IPS-15b (cell line): Measurements from ENCODE around the gene TAS2R20.

Source experiments
- H3K27me3 ChIP-seq: one replicate; pipeline ENCODE4 v1.6.1; 2013; ENCODE audit warnings: low read length; ENCODE audit not compliant: control insufficient read depth, insufficient read depth
- H3K36me3 ChIP-seq: one replicate; pipeline ENCODE4 v1.6.1; 2013; ENCODE audit warnings: low read length; ENCODE audit not compliant: control insufficient read depth, insufficient read depth
- H3K4me1 ChIP-seq: one replicate; pipeline ENCODE4 v1.6.1; 2013; ENCODE audit warnings: mild to moderate bottlenecking, low read length; ENCODE audit not compliant: control insufficient read depth, insufficient read depth
- H3K4me3 ChIP-seq: one replicate; pipeline ENCODE4 v1.5.1; 2013; ENCODE audit warnings: low read depth, low read length
- H3K9ac ChIP-seq: one replicate; pipeline ENCODE4 v1.6.1; 2013; ENCODE audit warnings: low read depth, mild to moderate bottlenecking, low read length
- H3K9me3 ChIP-seq: one replicate; pipeline ENCODE4 v1.6.1; 2013; ENCODE audit warnings: mild to moderate bottlenecking, low read length; ENCODE audit not compliant: control insufficient read depth, insufficient read depth

The TAS2R20 gene

DNA sequence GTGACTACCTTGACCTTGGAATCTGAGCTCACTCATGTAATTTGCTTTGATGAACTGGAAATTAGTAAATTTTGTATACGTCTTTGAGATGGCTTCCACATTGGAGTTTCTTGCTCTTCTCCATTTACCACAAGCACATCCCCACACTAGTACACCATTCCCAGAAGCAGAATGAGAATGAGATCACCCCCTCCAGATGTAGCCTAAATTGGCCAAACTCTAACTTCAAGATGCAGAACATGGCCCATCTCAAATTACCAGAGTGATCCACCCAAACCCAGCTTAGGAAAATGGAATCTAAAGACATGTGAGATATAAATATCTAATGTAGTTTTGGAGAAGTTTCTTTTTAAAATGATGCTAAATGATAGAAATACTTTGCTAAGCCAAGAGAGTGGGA, 9.5 kb upstream of the TAS2R20 start:
- Histone ChIP-seq H3K27me3 (no peaks in the 10 kb centered on the region), H3K9me3 (no peaks in the 10 kb centered on the region), H3K9ac (no peak overlapping the region), H3K4me1 (no peaks in the 10 kb centered on the region), H3K36me3 (no peaks in the 10 kb centered on the region), H3K4me3 (no peak overlapping the region)

DNA sequence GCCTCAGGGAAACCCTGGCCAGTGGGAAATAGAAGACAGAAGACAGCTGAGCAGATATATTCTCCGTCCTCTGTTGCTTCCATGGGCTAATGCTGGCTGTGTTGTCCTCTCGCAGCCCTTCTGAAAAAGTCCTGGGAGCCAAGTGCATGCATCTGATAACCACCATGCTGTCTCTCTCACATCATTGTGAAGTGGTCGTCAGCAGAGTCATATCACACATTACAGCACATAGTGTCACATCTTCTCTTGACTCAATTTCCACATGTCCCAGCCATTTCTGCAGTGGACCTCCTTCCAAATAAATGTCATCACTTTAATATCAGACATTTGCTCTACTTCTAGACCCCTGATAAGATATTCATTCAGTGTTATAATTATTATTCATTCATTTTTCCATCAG, 3.8 kb downstream of the TAS2R20 start:
- Histone ChIP-seq H3K27me3 (no peaks in the 10 kb centered on the region), H3K9me3 (no peaks in the 10 kb centered on the region), H3K9ac (no peak overlapping the region), H3K4me3 (no peak overlapping the region), H3K4me1 (no peaks in the 10 kb centered on the region), H3K36me3 (no peaks in the 10 kb centered on the region)

DNA sequence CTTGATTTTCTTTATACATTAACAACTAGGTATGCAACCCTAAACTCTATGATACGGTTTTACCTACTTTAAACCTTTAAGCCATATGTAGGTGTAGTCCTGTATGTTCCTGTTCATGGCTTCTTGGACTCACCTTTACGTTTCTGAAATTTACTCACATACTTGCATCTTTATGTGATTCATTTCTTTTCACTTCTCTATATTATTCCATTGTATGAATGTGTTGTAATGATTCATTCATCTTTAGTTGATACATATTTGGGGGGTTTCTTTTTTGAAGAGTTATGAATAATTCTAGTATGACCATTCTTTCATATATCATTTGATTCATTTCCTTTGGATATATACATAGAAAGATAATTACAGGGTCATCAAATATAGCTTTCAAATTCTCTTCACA, 9.0 kb downstream of the TAS2R20 start:
- Histone ChIP-seq H3K9ac (no peak overlapping the region), H3K4me3 (no peak overlapping the region), H3K9me3 (no peaks in the 10 kb centered on the region), H3K4me1 (no peaks in the 10 kb centered on the region), H3K36me3 (no peaks in the 10 kb centered on the region), H3K27me3 (no peaks in the 10 kb centered on the region)

DNA sequence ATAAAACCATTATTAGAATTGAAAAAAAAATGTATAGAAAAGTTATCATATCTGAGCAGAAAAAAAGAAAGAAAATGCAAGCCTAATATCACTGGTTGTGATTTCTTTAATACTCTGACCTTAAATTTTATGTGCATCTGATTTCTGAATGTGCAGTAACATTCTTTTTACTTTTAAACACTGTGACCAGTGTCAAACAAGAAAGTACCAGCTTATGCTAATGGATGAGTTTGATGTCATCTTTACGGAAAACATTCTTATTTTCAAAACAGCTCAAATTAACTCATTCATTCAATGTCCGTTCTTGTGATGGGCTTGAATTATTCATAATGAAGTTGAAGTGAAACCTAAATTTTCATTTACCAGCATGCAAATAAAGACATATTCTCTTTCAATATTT, 11.3 kb downstream of the TAS2R20 start, which contains the start of gene TAS2R50:
TAS2R50 (minus strand) TSS at position 101 of the 400 bp plus-strand sequence; CDS start at position 49, 52 bp downstream.
- H3K4me3 ChIP-seq: no peak within 1 kb of the TSS
- no peaks in the 10 kb centered on the region for H3K27me3 ChIP-seq
- no peaks in the 10 kb centered on the region for H3K36me3 ChIP-seq
- H3K9ac ChIP-seq: no peak within 1 kb of the TSS
- no peaks in the 10 kb centered on the region for H3K9me3 ChIP-seq
- no peaks in the 10 kb centered on the region for H3K4me1 ChIP-seq

DNA sequence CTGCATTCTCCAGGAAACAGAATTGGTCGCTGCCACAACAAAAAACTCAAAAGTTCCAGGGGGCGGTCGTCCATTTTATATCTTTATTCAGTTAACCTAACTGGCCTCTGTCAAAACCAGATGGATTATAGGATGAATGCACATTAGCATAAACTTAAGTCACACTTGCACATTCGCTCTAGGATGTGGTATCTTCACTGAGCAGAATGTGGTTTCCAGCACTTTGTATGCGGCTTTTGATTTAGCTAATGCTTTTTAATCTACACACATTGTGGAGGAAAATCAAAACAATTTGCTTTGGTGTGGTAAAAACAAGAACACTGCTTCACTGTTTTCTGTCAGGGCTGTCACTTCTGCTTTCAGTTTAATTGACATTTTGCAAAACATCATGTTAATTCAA, 15.9 kb downstream of the TAS2R20 start:
- Histone ChIP-seq H3K4me1 (peaks cover 3% of the 10 kb centered on the region), H3K9me3 (no peaks in the 10 kb centered on the region), H3K9ac (no peak overlapping the region), H3K27me3 (no peaks in the 10 kb centered on the region), H3K36me3 (no peaks in the 10 kb centered on the region), H3K4me3 (no peak overlapping the region)

DNA sequence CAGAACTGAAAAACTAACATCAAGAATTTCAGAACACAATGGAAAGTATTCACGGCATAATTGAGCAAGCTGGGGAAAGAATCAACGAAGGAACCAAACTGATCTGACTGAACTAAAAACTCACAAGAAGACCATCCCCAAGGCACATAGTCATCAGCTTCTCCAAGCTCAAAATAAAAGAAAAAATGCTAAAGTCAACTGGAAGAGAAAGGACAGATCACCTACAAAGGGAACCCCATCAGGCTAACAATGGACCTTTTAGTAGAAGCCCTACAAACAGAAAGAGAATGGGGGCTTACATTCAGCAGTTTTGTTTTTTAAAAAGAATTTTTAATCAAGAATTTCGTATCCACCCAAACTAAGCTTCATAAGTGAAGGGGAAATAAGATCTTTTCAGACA, 23.1 kb downstream of the TAS2R20 start:
- H3K27me3 ChIP-seq: no peaks in the 10 kb centered on the region
- H3K9me3 ChIP-seq: no peaks in the 10 kb centered on the region
- no peak overlapping the region for H3K4me3 ChIP-seq
- H3K36me3 ChIP-seq: no peaks in the 10 kb centered on the region
- no peak overlapping the region for H3K9ac ChIP-seq
- peaks cover 18% of the 10 kb centered on the region for H3K4me1 ChIP-seq

DNA sequence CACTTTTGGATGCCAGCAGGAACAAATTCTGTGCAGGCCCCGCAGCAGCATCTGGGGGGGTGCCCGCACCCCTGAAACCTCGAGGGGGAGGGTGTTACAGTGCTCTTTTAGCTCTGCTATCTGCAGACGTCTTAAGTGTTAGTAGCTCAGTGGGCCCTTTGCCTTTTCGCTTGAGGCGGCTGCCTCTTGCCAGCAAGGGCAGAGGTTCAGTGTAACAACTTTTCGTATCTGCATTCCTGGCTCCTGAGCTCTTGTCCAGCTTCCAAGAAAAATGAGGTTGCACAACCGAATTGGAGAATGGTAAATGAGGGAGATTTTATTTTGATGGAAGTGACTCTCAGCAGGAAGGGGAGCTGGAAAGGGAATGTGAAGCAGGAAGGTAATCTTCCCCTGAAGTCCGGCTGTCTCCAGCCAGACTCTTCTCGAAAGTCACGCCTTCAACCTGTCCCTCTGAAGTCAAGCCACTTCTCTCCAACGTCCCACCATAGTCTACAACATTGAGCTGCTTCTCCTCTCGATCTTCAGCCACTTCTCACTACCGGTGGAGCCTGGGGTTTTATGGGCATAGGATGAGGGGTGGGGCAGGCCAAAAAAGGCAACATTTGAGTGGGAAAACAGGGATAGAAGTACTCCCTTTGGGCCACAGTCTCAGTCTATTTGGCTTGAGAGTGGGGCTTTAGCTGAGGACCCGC, 29.2 kb downstream of the TAS2R20 start:
- H3K36me3 ChIP-seq: no peaks in the 10 kb centered on the region
- H3K27me3 ChIP-seq: no peaks in the 10 kb centered on the region
- H3K9me3 ChIP-seq: no peaks in the 10 kb centered on the region
- H3K9ac ChIP-seq: no peak overlapping the region
- no peak overlapping the region for H3K4me3 ChIP-seq
- H3K4me1 ChIP-seq: no peaks in the 10 kb centered on the region

DNA sequence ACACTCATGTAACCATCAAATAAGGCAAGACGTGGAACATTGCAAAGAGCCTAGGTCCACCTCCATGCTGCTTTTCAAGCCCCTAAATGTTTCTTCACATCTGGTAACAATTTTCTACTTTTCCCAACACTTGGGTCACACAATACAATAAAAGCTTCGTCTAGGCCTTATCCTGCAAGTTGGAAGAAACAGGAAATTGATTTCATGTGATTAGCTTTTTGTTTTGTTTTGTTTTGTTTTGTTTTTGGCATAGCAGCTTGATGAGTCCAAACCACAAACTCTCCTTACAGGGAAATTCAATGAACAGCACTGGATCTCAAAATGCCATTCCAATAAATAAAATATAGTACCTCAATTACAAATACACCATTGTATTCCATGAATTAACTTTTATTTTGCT, 30.7 kb downstream of the TAS2R20 start:
- Histone ChIP-seq H3K36me3 (no peaks in the 10 kb centered on the region), H3K4me3 (no peak overlapping the region), H3K4me1 (no peaks in the 10 kb centered on the region), H3K9me3 (no peaks in the 10 kb centered on the region), H3K9ac (no peak overlapping the region), H3K27me3 (no peaks in the 10 kb centered on the region)

DNA sequence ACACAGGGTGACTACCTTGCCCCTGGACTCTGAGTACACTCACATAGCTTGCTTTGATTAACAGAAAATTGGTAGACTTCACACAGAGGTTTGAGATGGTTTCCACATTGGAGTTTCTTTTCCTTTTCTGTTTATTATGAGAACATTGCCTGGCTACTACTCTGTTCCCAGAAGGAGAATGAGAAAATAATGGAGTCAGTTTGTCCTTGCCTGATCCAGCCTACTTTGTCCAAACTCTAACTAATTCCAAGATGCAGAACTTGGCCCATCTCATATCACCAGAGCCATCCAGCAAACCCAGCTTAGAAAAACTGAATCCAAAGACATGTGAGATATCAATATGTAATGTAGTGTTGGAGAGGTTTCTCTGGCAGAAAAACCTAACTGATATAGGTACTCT, 31.8 kb downstream of the TAS2R20 start:
- Histone ChIP-seq H3K9ac (no peak overlapping the region), H3K36me3 (no peaks in the 10 kb centered on the region), H3K4me1 (no peaks in the 10 kb centered on the region), H3K27me3 (no peaks in the 10 kb centered on the region), H3K4me3 (no peak overlapping the region), H3K9me3 (no peaks in the 10 kb centered on the region)

DNA sequence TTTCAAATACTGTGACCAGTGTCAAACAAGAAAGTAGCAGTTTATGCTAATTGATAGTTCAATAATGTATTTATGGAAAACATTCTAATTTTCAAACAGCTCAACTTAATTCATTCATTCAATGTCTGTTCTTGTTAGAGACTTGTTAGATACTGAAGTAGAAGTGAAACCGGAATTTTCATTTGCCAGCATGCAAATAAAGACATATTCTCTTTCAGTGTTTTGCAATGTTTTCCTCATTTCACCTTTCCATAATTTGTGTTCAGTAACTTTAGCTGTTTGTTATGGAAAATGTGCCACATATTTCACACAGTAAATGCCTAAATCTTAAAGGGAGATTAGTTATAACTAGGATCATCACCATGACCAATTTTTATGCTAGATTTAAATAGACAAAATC, 32.6 kb downstream of the TAS2R20 start:
- Histone ChIP-seq H3K4me3 (no peak overlapping the region), H3K9ac (no peak overlapping the region), H3K27me3 (no peaks in the 10 kb centered on the region), H3K4me1 (no peaks in the 10 kb centered on the region), H3K9me3 (no peaks in the 10 kb centered on the region), H3K36me3 (no peaks in the 10 kb centered on the region)

DNA sequence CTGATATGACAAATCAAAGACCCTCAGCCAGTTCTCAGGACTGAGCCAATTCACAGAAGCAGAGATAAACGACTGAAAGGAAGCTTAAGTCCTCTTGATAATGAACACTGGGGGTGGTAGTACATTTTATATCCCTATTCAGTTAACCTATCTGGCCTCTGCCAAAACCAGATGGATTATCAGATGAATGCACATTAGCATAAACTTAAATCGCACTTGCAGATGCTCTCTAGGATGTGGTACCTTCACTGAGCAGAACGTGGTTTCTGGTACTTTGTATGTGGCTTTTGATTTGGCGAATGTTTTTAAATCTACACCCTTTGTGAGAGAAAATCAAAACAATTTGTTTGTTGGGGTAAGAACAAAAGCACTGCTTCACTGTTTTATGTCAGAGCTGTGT, 37.9 kb downstream of the TAS2R20 start:
- no peaks in the 10 kb centered on the region for H3K9me3 ChIP-seq
- H3K4me3 ChIP-seq: no peak overlapping the region
- H3K27me3 ChIP-seq: no peaks in the 10 kb centered on the region
- H3K4me1 ChIP-seq: no peaks in the 10 kb centered on the region
- no peaks in the 10 kb centered on the region for H3K36me3 ChIP-seq
- no peak overlapping the region for H3K9ac ChIP-seq

DNA sequence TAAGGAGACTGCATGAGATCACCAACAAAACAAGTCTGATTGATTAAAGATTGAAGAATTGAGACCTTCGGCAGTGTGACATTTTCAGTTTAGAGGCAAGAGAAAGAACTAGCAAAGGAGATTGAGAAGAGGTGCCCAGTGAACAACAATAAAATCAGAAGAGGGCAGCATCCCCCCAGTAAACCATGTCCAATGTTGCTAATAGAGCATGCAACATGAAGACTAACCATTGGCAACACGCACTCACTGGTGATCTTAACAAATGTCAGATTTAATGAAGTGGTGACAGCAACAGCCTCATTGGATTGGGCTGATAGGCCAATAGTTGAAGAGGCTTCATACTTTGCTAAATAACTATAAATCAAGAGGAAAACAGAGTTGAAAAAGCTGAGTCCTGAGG, 38.3 kb downstream of the TAS2R20 start:
- H3K9ac ChIP-seq: no peak overlapping the region

More for the DNA sequence above, 38.3 kb downstream of the TAS2R20 start:
- Histone ChIP-seq H3K4me1 (no peaks in the 10 kb centered on the region), H3K27me3 (no peaks in the 10 kb centered on the region), H3K36me3 (no peaks in the 10 kb centered on the region), H3K4me3 (no peak overlapping the region), H3K9me3 (no peaks in the 10 kb centered on the region)
